ENCODE measurements around the gene LARGE1. TPM values are rescaled to one million over a fixed set of nuclear protein-coding genes. Genes with fewer than 3 reads are reported as not detected.

Gene LARGE1
- 10 to 100 TPM; 24.6 to 29.6 (median 26.8) TPM for polyA plus RNA-seq (ENCODE audit: insufficient read length in 4 of 4)

DNA sequence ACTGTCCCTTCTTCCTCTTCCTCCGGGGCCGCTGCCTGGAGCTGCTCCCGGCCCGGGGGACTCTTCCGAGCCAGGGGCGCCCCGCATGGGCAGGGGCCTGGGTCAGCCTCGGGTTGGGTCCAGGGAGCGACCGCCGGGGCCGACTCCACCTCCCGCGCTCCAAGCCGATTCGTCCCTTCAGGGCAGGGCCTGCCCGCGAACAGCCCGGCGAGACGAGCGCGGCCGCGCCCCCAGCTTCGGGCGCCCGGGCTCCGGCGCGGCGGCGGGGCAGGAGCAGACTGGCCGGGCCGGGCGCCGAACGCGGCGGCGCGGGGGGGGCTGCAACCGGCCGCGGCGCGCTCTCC lies at the start of gene LARGE1:
Gene LARGE1, minus strand, starts transcription at position 280 of the 344 bp plus-strand sequence.
- no peak for DNase-seq (ENCODE audit: low read depth in 4 of 4, low spot score in 2 of 4)

DNA sequence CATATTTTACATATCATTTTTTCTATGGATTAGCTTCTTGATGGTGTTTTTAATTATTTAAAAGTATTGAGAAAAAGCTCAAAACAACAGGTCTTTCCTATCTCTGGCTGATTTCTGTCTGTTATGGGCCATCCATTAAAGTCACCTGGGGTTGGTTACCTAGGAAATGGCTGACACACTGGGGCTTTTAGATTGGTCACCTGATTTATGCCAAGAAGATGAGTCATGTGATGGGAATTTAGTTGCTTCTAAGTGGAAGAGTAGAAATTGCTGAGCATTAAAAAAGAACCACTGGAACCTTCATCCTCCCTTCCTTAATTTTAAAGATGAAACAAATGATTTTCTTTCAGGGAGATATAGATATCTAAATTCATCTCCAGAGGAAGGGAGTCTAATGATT lies 48.8 kb upstream of the LARGE1 start:
- DNase-seq (ENCODE audit: low read depth in 4 of 4, low spot score in 2 of 4): no peak

DNA sequence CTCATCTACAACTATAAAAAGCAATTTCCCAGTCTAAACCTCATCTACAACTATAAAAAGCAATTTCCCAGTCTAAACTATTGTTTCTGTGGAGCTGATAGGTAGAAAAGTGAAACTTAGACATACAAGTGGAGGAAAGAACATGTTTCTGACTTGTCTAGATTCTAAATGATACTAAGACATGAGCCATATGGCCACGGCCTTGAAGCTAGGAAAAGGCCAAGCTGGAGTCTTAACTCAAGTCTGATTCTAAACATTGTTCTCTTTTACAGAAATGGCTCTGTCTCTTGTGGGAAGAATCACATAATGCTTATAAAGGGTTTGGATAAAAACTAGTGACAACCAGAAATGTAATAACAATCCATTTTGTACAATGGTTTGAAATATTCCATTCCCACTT lies 43.8 kb upstream of the LARGE1 start:
- DNase-seq (ENCODE audit: low read depth in 4 of 4, low spot score in 2 of 4): no peak

DNA sequence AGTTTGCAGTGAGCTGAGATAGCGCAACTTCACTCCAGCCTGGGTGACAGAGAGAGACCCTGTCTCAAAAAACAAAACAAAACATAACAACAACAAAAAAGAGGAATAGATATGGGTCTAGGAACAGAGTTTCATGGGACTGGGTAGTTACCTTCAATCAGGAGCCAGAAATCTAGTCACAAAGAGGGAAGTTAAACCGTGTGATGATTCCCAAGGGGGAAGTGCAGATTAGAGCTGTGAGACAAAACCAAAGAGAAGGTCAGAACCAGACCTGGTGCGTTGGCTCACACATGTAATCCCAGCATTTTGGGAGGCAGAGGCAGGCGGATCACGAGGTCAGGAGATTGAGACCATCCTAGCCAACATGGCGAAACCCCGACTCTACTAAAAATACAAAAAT lies 42.1 kb upstream of the LARGE1 start:
- no peak for DNase-seq (ENCODE audit: low read depth in 4 of 4, low spot score in 2 of 4)

DNA sequence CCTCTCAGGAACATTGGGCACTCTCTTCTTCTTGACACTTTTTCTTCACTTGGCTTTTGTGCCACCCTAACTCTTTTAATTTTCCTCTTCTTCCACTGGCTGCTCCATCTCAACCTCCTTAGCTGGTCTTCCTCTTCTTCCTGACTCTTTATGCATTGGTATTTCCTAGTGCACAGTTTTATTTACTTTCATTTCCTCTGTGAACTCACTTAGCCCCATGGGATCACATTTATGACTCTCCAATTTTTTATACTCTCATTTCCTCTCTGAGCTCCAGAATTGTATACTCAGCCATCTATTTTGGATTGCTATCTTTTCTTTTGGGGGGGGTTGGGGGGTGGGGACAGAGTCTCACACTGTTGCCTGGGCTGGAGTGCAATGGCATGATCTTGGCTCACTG lies 38.5 kb upstream of the LARGE1 start:
- DNase-seq (ENCODE audit: low read depth in 4 of 4, low spot score in 2 of 4): no peak

DNA sequence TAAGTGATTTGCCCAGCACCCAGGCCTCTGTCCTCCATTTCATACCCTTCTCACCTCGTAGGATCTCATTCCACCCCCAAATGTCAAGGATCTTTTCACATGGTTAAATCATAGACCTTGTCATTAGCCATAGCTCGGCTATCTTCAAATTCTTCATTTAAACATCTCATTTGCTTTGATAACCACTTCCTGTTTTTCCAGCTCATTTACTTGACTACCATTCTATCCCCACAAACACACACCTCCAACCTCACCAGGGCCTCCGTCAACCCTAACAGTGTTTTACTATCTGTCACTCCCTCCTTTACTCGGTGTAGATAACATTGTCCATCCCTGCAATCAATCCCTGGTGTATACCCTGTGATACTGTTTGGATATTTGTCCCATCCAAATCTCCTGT lies 36.8 kb upstream of the LARGE1 start:
- DNase-seq (ENCODE audit: low read depth in 4 of 4, low spot score in 2 of 4): no peak

DNA sequence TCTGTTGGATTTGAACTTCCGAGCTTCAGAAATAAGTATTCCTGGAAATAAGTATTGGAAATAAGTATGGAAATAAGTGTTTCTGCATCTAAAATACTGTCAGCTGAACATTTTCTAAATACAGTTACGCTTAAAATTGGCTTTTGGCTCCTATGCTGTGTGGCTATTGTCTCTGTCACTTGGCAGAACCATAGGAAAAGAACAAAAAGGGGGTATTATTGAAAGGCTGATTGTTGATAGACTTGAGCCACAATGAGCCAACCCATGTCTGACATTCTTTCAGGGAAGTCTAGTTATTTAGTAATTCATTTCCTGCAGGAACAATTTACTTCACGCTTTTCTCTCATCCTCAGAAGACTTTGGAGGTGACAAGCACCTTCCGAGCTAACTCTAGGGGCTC lies 32.5 kb upstream of the LARGE1 start:
- DNase-seq (ENCODE audit: low read depth in 4 of 4, low spot score in 2 of 4): no peak

DNA sequence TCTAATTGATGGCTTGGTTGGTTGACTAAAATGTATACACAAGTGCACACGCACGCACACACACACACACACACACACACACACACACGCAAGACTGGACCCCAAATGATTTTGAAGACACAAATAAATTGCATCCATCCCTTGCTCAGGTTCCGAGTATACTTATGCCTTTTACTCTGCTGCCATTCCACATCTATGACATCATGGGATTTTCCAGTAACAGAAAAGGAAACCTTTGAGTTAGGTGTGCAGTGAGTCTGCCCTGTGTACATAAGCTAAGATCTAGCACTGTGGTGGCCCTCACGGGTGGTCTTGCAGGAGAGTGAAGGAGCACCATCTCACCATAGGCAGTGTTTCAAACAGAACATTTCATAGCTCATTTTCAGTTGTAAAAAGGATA lies 20.5 kb upstream of the LARGE1 start:
- DNase-seq (ENCODE audit: low read depth in 4 of 4, low spot score in 2 of 4): no peak

DNA sequence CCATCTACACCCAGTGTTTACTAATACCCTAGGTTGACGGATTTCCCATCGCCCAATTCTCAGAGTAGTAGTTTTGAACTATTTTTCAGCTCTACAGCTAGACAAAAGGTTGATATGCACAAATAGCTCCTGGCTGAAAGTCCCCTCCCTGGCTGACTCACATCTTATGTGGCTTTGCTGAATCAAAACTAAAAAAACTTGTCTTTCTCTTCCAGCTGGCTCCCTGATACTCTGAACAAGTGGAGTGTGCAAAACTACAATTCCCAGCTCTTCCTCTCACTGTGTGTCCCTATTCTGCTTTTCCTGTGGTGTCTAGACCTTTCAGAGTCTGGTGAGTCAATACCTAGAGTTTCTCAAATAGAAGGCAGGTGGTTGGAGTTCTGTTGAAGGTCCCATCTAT lies 12.7 kb upstream of the LARGE1 start:
- DNase-seq (ENCODE audit: low read depth in 4 of 4, low spot score in 2 of 4): no peak

DNA sequence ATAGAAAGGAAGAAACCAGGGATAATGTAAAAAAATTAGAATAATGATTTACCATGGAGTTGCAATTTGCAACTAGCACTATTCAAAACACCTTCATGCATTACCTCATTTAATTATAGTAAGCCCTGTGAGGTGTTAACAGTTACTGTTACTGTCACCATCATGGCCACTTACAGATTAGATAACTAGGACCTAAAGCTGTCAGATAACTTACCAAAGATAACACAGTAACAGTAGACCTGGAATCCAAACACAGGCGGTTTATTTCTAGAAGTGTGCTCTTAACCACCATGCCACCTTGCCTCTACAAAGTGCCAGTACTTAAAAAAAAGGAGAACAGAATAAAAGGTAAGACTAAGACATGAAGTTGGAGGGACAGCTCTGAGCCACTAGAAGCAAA lies 11.1 kb upstream of the LARGE1 start:
- no peak for DNase-seq (ENCODE audit: low read depth in 4 of 4, low spot score in 2 of 4)

DNA sequence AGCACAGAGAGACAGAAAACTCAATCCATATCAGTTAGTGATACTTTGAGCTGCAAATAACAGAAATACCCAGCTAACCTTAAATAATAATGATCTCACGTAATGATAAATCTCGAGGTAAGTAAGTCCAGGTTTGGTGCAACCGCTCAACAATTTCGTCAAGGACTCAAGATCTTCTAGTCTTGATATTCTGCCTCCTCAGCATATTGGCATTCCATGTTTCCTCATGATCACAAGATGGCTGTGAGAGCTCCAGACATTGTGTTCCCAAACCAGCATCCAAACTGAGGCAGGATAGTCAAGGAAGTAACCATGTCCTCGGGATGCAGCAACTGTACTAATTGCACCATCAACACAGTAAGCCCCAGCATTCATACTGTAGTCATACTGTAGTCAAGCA lies 7.5 kb upstream of the LARGE1 start:
- DNase-seq (ENCODE audit: low read depth in 4 of 4, low spot score in 2 of 4): no peak

DNA sequence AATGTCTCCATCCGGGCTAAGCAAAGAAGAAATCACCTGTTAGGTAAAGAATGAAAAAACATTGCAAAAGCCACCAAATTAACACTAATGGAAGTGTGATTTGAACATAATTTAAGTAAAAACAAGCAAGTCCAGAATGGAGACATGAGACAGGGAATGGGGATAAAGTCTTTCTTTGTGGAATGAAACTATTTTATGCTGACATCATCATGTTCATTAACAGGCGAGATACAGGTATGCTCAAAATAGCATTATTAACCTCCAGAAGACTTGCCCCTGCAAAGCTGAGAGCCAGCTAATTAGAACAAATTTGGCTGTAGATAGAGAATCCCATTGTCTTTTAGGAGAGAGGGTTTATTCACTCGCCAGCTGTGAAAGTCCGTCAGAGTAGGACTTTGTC lies 4.9 kb upstream of the LARGE1 start:
- DNase-seq (ENCODE audit: low read depth in 4 of 4, low spot score in 2 of 4): no peak

DNA sequence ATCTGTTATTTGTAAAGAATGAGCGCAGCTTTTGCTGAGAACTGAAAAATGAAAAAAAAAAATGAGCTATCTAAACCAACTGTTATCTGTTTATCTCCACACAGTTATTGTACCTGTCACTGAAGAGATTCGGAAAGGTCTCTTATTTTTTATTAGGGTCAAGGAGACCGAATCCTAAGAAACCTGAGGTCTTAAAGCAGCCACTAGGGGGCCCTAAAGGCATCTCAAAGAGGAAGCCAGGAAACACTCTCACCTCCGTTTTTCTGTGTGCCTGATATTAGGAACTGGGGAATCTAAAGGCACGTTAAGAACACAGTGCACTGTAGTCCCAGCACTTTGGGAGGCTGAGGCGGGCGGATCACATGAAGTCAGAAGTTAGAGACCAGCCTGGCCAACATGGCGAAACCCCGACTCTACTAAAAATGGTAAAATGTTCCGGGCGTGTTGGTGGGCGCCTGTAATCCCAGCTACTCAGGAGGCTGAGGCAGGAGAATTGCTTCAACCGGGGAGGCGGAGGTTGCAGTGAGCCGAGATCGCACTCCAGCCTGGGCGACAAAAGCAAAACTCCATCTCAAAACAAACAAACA lies 3.5 kb upstream of the LARGE1 start:
- peak in 1 of 4 donors; percentile 76 for DNase-seq (ENCODE audit: low read depth in 4 of 4, low spot score in 2 of 4)

DNA sequence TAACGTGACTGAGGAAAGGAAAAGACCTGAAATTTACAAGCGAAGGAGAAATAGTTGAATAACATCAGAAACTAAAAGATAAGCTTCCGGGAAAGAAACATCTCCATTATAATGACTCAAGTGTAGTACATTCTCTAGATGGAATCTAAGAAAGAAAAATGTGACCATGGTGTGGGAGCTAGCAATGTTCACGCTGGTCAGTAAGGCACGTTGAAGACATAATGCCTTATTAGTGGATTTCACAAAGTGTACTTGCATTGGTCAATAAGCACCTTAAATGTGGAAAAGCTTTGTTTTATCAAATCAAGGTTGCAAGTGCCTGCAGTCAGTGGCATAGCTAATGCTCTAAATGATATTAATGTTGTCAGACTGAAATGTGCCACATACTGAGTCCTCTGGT lies 2.8 kb upstream of the LARGE1 start:
- DNase-seq (ENCODE audit: low read depth in 4 of 4, low spot score in 2 of 4): no peak

DNA sequence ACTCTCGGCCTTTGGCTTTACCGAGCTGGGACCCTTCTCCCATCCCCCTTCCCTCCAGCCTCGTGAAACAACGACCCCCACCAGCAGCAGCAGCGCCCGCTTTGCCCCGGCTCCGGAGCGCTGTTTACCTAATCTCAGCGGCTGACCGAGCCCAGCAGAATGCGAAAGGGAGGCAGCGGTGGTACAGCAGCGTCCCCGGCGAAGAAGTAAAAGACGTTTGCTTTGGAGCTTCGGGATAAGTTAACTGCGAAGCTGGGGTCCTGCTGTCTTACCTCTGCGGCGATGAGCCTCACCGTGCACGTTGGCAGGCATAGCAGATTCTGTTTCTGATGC lies 2.0 kb upstream of the LARGE1 start:
- no peak for DNase-seq (ENCODE audit: low read depth in 4 of 4, low spot score in 2 of 4)

DNA sequence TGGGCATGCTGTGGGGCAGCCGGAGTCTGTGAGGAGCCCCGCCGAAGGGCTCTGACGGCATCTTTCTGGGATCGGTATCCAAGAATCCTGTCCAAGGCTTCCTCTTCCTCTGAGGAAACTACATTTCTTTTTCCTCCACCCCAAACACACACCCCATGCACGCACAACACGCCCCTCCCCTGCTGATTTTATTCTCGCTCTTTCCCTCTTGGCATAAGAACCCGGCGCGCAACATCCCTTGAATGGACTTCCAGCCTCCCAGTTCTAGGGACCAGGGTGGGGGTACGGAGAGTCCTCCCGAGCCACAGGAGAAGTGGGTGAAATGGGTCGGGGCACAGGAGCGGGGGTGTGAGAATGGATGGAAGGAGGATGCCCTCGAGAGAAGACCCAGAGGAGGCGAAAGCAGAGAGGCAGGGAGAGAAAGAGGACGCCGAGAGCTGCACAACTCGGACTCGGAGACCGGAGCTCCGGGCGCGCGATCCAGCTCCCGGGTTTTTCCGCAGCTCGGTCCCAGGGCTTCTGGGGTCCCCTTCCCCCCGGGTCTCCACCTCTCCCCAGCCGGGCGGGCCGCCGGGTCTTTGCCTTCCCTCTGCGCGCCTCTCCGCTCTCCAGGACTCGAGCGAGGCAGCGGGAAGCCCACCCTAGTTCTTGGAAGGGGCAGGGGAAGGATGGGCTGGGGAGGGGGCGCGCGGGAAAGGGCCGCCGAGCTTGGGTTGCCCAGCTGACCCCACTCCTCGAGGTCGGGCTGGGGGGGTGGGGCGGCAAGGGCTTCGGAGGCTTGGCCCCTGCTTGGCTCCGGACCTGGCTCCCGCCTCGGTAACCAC lies 1.5 kb upstream of the LARGE1 start:
- no peak for DNase-seq (ENCODE audit: low read depth in 4 of 4, low spot score in 2 of 4)

DNA sequence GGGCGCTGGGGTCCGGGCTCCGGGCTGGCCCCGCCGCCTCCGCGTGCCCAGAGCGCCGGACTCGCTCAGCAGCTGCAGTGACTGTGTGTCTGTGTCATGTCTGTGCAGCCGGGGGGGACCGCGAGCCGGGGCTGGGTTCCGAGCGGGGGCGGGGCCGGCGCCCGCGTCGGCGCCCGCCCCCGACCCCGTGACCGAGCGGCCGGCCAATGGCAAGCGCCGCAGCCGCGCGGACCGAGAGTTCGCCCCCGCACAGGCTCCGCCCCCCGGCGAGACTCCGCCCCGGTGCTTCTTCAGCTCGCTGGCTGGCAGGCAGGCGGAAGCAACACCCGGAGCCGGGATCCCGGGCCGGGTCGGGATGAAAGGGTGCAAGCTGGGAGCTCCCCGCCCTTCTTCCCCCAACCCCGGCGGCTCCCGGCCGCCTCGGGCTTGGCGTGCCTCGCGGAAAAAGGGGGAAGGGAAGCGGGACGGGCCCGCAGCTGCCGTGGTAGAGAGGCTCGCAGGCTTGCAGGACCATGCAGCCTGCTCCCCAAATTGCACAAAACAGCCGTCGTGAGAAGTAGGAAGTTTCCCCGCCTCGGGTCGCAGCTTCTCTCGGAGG lies 750 bp upstream of the LARGE1 start:
- peak in 3 of 4 donors; percentile 87 to 95 (median 94) for DNase-seq (ENCODE audit: low read depth in 4 of 4, low spot score in 2 of 4)

DNA sequence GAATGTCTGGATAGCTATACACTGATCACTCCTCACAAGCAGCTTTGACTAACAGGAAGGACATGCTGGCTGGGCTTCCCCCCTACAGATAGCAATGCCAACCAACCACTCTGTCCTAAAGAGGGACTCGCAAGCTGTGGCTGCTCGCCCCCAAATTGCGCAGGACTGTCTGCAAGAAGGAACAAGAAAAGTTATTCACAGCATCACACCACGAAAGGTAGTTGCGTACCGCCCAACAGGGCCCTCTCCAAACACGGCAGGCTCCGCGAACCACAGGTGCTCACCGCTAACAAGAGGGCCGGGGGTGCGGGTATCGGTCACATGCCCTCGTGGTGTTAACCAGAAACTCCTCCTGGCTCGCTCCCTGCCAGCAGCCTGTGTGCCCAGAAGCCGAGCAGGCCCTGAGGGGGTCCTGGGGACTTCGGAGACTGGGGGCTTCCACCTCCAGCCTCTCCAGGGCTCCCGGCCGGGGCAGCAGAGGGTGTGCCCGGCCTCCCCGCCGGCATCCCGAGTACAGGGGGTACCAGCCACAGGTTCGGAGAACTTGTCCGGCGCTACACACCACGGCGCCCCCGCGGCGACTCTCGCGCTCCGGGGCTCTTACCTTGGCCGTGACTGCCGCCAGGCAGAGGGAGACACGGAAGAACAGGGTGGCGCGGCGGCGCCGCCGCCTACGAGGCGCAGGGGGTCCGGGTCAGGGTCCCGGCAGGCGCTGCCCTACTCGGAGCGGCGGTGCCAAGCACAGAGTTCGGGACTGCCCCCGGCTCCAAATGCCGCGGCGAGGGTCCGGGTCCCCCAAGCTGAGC lies 682 bp downstream of the LARGE1 start:
- no peak for DNase-seq (ENCODE audit: low read depth in 4 of 4, low spot score in 2 of 4)

DNA sequence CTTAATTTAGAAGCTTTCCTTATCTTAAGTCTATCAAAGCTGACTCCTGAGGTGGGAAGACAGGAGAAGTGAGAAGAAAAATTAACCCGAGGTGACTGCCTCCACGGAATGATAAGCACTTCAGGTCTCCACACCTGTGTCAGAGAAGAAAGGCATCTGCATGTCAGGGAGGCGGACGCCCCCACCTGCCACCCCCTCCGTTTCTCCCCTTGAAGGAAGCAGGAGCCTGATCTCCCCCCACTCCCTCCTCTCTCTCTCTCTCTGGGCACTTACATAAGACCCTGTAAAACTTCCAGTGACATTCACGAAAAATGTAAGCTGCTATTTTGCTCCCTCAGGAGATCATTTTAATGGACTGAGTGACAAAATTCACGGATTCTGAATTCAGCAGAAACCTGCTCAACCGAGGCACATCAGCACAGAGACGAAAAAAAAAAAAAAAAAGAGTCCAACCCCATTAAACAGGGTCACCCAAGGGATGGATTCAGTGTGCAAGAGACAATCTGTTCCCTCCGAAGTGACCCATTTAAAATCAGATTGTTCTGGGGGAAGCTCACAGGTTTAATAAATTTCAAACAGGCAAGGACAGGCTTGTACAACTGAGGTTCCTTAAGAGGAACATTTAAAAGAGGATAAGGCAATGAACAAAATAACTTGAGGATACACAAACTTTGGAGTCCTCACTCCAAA lies 1.5 kb downstream of the LARGE1 start:
- DNase-seq (ENCODE audit: low read depth in 4 of 4, low spot score in 2 of 4): no peak

DNA sequence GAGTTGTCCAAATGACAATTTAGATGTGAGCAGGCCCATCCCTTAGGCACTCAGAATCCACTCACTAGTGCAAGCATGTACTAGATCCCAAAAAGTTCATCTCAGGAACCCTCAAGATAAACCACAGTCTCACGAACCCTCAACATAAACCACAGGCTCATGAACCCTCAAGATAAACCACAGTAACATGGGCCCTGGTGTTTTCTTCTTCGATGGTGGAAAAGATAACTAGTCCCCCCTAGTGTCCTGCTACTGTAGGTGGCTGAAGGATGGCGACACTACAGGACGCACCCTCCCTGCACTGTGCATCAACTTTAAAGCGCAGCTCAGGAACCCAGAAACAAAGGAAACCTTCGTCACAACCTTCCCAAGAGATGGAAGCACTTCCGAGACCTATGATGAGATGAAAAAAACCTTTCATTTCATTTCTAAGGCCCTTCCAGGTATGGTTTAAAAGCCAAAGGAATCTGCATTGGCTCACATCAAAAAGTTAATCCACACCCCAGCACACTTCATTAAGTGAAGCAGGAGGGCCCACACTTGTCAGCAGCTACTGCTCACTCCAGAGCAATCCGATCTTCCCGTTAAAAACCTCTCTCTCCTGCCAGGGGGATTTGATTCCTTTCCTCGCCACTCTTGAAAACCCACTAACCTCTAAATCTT lies 2.4 kb downstream of the LARGE1 start:
- no peak for DNase-seq (ENCODE audit: low read depth in 4 of 4, low spot score in 2 of 4)

All from left renal cortex interstitium (tissue), 4 donors.